ENCODE results near the gene TLK1.

GRCh38 chr2:171181064-171182049, 20.7 kb upstream of the TLK1 start:
- TF ChIP-seq GATA2 (IDR thresholded peaks at IDR 0.05; ENCODE audit: low read depth, low read length) (no peak), GATA3 (IDR thresholded peaks at IDR 0.05; ENCODE audit: low read depth, low read length) (no peak)
